Bronchial epithelial cell (primary cell): ENCODE results near the gene SLC49A4. TPM values are rescaled to one million over a fixed set of nuclear protein-coding genes. Genes with fewer than 3 reads are reported as not detected.

Experiments
- DNase-seq: peaks from one replicate; pipeline ENCODE4 v3.0.0-alpha.2; 2010; ENCODE audit warnings: low read depth
- FAIRE-seq: peaks from 2 replicates; lab custom pipeline; 2011; peaks lifted over from hg19 to GRCh38; lab: Jason Lieb, UNC
- H3K27me3 ChIP-seq: 2 replicates; pipeline ENCODE4 v1.5.1; 2011; ENCODE audit warnings: low read length; ENCODE audit not compliant: control insufficient read depth, insufficient read depth
- H3K36me3 ChIP-seq: 2 replicates; pipeline ENCODE4 v1.5.1; 2011; ENCODE audit warnings: low read length; ENCODE audit not compliant: control insufficient read depth, insufficient read depth
- H3K4me3 ChIP-seq: 2 replicates; pipeline ENCODE4 v1.5.1; 2011; ENCODE audit warnings: mild to moderate bottlenecking, low read depth, low read length, control low read depth
- CTCF ChIP-seq: IDR thresholded peaks from 2 replicates; pipeline ENCODE4 v1.5.1; 2011; ENCODE audit warnings: mild to moderate bottlenecking, moderate library complexity, low read length, control low read depth, inconsistent platforms; ENCODE audit not compliant: insufficient read depth, severe bottlenecking
- total RNA-seq: library from RNA; depleted of rRNA; stranded (reverse); fragments of >200 nt; gene quantifications from 2 replicates; pipeline ENCODE4 v1.2.1, GENCODE V29; 2014

Gene SLC49A4
- total RNA-seq, 1 donor from 2014 or later = 21.6 TPM

DNA sequence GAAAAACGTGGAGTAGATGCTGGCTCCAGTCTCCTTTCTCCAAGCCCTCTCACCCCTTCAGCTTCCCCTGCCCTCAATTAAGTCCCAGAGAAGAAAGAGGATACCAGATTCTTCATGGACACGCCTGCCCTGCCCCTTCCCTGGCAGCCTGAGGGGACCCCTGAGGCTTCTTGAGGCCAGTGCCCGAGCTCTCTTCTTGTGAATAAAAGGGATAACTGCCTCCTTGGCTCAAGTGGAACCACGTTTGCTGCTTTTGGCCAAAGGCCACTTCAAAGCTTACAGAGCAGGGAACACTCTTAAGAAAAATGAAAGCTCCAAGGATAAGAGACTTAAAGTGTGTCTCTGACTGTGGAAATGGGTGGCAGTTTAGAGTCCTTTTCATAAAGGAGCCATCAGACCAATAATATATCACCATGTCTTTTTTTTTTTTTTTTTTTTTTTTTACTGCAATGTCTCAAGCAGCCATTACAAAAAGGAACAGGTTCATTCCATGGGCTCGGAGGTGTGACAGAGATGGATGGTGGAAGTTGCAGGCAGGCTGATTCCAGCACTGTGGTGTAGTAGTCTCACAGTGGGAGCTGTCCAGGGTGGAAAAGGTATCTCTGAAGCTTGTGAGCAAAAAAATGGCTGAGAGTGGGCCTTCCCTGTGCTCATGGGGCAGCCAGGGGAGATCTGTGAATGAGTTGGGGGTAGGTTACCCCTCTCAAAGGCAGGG is 123.9 kb downstream of the SLC49A4 start:
- Histone ChIP-seq H3K36me3 (no peaks in the 10 kb centered on the region), H3K27me3 (peaks cover 22% of the 10 kb centered on the region), H3K4me3 (no peak overlapping the region)
- no peak for TF ChIP-seq CTCF
- DNase-seq (no peak), FAIRE-seq (no peak)

DNA sequence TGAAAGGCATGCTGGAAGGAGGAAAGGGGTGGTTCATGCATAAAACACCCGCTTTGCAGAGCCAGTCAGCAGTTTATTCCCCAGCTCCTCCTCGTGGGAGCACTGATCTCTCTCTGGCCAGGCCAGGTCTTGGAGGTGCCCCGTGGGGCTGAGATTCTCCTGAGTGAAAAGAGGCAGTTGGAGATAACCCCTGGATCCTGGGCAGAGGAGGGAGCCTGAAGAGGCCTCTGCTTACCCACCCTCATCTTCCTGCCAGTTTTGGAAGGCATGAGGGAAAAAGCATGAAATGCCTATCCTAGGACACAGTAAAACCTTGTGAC is 124.4 kb downstream of the SLC49A4 start:
- TF ChIP-seq CTCF = no peak
- no peak overlapping the region for H3K4me3 ChIP-seq
- no peaks in the 10 kb centered on the region for H3K36me3 ChIP-seq
- peaks cover 22% of the 10 kb centered on the region for H3K27me3 ChIP-seq
- DNase-seq = no peak
- no peak for FAIRE-seq

DNA sequence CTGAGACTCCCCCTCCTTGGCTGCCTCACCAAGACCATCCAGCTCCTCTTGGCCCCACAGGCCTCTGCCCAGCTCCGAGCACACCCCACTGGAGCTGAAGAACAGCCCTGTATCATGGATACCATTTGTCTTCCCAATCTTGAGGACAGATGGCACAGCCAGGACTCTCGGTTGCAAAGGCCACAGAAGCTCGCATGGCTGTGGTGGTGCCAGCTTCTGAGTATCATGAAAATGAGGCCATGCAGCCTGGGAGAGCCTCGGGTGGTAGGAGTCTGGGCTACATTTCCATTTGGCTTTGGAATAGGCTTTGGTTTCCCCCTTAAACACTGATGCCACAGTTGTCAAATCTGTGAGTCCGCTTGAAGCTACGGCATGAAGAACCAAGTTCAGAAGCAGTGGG is 126.1 kb downstream of the SLC49A4 start:
- peaks cover 22% of the 10 kb centered on the region for H3K27me3 ChIP-seq
- H3K36me3 ChIP-seq = no peaks in the 10 kb centered on the region
- no peak overlapping the region for H3K4me3 ChIP-seq
- DNase-seq (no peak), FAIRE-seq (no peak)
- TF ChIP-seq CTCF = no peak

DNA sequence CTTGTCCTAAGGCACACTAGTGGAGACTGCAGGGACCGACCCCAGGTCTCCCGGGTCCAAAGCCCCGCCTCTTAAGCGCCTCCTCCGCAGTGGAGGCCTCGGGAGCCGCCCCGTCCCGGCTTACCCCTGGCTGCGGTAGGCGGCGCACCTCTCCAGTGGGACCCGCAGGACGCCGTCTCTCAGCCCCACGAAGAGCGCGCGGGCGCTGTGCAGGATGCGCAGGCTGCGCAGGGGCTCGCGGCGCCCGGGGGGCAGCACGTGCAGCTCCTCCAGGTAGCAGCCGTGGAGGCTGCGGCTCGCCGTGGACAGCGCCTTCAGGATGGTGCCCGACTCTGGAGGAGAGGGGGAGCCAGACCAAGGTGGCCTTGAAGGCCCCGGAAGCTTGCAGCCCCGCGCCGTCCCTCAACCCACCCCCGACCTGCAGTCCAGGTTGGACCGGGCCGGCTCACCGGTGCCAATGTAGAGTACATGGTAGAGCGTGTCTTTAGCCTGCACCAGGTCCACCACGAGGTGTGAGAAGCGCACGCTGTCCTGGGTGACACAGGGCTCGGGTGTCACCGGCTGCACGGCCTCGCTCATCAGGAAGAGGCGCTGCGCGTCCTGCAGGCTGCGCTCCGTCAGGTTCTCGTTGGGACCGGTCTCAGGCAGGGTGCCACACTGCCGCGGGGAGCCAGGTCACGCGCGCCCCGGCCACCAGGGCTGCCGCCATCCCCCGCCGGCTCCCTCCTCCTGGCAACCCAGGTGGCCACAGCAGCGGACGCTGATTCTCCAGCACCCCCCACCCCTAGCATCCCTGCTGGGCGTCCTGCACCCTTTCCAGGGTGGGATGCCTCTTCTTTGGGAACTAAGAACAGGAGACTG is 127.2 kb downstream of the SLC49A4 start:
- DNase-seq = no peak
- peak overlapping the region; percentile 9 for H3K4me3 ChIP-seq

GRCh38 chr3:122923611-122924010 is 128.7 kb downstream of the SLC49A4 start:
- H3K27me3 ChIP-seq = peaks cover 22% of the 10 kb centered on the region
- H3K36me3 ChIP-seq = no peaks in the 10 kb centered on the region
- DNase-seq (no peak), FAIRE-seq (no peak)
- H3K4me3 ChIP-seq = no peak overlapping the region
- TF ChIP-seq CTCF = no peak

More for the DNA sequence above, 127.2 kb downstream of the SLC49A4 start:
- FAIRE-seq = no peak
- TF ChIP-seq CTCF = peak; percentile 49
- H3K36me3 ChIP-seq = no peaks in the 10 kb centered on the region
- peaks cover 22% of the 10 kb centered on the region for H3K27me3 ChIP-seq
